Fibroblast of pulmonary artery (primary cell): Measurements from ENCODE around the gene CAPN10.

Experiments
- DNase-seq: peaks from one replicate; pipeline ENCODE4 v3.0.0-alpha.2; 2010; ENCODE audit warnings: low read depth
- H3K4me3 ChIP-seq: replicated peaks from 2 replicates; pipeline ENCODE4 v1.5.1; 2011; ENCODE audit warnings: low read depth, mild to moderate bottlenecking, control low read depth, low read length, moderate library complexity
- CTCF ChIP-seq: IDR thresholded peaks from 2 replicates; pipeline ENCODE4 v1.5.1; 2011; ENCODE audit warnings: mild to moderate bottlenecking, control low read depth, low read length, inconsistent platforms; ENCODE audit errors: missing control alignments

Gene CAPN10

DNA sequence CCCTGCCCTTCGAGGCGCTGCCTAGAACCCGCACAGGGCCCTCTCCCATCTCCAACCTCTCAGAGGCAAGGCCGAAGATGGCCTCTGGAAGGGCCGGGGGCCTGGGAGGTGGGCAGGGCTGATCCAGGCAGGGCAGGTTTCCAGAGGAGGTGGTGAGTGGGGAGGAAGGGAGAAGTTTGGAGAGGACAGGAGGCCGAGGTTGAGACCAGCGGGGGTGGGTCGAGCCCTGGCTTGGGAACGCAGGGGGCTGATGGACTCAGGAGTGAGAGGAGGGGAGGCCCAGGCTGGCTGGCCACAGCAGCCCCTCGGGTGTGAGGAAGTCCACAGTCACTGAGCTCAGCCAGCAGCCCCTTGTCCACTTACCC lies 10.5 kb downstream of the CAPN10 start:
- no peak overlapping the region for H3K4me3 ChIP-seq
- no peak for TF ChIP-seq CTCF
- DNase-seq: no peak

DNA sequence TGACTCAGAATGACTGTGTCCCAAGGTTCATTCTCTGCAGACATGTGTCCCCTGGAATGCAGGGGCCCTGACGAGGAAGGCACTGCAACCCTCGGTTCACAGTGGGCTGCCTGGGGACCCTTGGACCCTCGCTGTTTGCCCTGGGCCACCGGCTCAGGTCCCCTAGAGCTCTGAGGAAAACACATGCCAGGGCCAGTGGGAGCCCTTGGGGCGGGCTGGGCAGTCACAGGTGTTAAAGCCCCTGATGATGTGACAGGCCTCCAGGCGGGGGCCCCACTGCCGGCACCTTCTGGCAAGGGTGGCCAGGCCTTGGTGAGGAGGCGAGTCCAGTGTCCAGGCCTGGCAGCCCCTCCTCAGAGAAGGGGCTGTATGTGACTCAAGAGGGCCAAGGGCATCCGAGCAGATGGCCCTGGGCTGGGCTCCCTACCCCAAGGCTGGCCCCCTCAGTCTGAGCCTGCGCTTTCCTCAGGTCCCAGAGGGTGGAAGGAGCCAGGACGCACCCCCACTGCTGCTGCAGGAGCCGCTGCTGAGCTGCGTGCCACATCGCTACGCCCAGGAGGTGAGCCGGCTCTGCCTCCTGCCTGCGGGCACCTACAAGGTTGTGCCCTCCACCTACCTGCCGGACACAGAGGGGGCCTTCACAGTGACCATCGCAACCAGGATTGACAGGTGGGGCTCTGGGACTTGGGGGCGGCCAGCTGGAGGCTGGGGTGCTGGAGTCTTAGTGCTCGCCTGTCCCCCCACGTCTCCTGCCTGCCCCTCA lies 11.1 kb downstream of the CAPN10 start:
- no peak for DNase-seq
- H3K4me3 ChIP-seq: no peak overlapping the region
- no peak for TF ChIP-seq CTCF

DNA sequence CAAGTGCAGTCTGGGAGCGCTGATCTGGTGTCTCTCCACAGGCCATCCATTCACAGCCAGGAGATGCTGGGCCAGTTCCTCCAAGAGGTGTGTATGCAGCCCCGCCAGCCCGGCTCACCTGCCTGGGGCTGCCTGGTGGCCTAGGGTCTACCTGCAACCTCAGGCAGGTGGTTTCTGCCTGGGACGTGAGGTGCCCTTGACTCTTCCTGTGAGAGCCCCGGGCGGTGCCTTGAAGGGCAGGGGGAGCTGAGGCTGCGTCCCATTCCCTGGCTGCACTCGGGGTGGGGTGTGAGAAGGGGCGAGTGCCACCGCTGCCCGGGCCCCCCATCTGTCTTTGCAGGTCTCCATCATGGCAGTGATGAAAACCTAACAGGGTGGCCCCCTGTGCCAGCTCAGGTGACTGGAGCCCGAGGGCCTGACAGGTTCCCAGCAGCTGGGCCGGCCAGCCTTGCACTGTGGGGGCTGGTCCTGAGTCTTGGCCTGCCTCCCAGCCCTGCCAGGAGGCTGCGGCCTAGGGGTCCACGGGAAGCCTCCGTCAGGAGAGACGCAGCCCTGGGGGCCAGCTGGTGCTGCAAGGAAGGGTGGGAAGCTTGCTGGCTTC lies 11.9 kb downstream of the CAPN10 start:
- no peak for DNase-seq

DNA sequence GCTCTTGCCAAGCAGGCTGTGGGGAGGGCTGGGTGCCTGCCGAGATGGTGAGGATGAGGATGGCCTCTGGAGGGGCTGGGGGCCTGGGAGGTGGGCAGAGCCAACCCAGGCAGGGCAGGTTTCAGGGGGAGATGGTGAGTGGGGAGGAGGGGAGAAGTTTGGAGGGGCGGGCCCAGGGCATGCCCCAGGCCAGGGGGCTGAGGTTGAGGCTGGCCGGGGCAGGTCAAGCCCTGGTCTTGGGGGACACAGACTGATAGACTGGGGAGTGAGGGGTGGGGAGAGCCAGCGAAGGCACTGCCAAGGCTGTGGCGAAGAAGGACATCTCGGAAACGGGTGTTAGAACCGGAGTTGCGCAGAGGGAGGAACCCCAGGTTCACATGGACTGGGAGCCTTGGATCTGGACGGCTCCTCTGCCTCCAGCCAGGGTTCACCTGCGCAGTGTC lies 12.6 kb downstream of the CAPN10 start:
- no peak for TF ChIP-seq CTCF
- no peak for DNase-seq
- no peak overlapping the region for H3K4me3 ChIP-seq

More for the DNA sequence above, 11.9 kb downstream of the CAPN10 start:
- no peak for TF ChIP-seq CTCF
- H3K4me3 ChIP-seq: no peak overlapping the region

DNA sequence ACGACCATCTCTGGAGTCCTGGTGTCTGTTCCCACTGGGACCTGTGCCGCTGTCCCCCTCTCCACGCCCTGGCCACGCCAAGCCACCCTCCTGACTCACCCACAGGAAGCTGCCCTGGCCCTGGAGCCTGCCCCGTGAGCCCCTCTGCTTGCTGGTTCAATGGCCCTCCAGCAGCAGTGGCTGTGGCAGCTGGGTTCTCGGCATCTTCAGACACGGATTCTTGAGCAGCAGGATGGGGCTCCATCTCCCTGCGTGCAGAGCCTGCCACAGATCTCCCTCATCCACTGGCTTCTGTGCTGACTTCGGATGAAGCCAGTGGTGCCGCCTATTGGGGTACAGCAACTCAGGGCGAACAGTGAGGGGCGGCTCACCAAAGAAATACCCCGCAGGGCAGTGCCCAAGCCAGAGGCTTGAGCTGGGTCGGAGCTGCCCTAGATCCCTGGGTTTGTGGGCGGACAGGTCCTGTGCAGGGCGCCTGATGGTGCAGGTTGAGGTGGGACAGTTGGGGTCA lies 14.0 kb downstream of the CAPN10 start:
- no peak for TF ChIP-seq CTCF
- no peak for DNase-seq
- H3K4me3 ChIP-seq: no peak overlapping the region

- DNase-seq: no peak
- no peak for TF ChIP-seq CTCF
- no peak overlapping the region for H3K4me3 ChIP-seq
These were observed 14.7 kb downstream of the CAPN10 start for GRCh38 chr2:240601061-240601830.
